GM21381 (cell line): ENCODE results near the gene GRAMD2A.

Source experiments
- ATAC-seq: cut with Tn5 transposase; IDR thresholded peaks from one replicate; pipeline ENCODE4 v1.9.1; 2021; ENCODE audit warnings: mild to moderate bottlenecking, moderate library complexity; ENCODE audit not compliant: unreplicated experiment

GRAMD2A gene

GRCh38 chr15:72220687-72221086, 23.1 kb upstream of the GRAMD2A start:
- no peak for ATAC-seq

- no peak for ATAC-seq
Observed at GRCh38 chr15:72217216-72217615, 19.6 kb upstream of the GRAMD2A start.

- no peak for ATAC-seq
Observed at GRCh38 chr15:72216079-72216478, 18.5 kb upstream of the GRAMD2A start.

GRCh38 chr15:72207558-72208085, 10.0 kb upstream of the GRAMD2A start:
- ATAC-seq = no peak

GRCh38 chr15:72206677-72207000, 9.1 kb upstream of the GRAMD2A start:
- no peak for ATAC-seq

GRCh38 chr15:72205896-72206676, 8.5 kb upstream of the GRAMD2A start:
- no peak for ATAC-seq

GRCh38 chr15:72205273-72205672, 7.7 kb upstream of the GRAMD2A start:
- no peak for ATAC-seq

GRCh38 chr15:72203507-72203837, 5.9 kb upstream of the GRAMD2A start:
- no peak for ATAC-seq

- no peak for ATAC-seq
Observed at GRCh38 chr15:72202801-72203506, 5.4 kb upstream of the GRAMD2A start.

- ATAC-seq = no peak
Observed at GRCh38 chr15:72202302-72202701, 4.7 kb upstream of the GRAMD2A start.

- ATAC-seq = no peak
Observed at GRCh38 chr15:72201391-72201921, 3.9 kb upstream of the GRAMD2A start.

- ATAC-seq = no peak
Observed at GRCh38 chr15:72200395-72201237, 3.0 kb upstream of the GRAMD2A start.

GRCh38 chr15:72199721-72200212, 2.2 kb upstream of the GRAMD2A start:
- ATAC-seq = no peak

- ATAC-seq = no peak
Observed at GRCh38 chr15:72199205-72199515, 1.6 kb upstream of the GRAMD2A start.

GRCh38 chr15:72198356-72199204, 993 bp upstream of the GRAMD2A start:
- ATAC-seq = no peak

- ATAC-seq = no peak
Observed at GRCh38 chr15:72197041-72197459, 537 bp downstream of the GRAMD2A start.

- ATAC-seq = no peak
Observed at GRCh38 chr15:72196409-72197040, 1.1 kb downstream of the GRAMD2A start.

- no peak for ATAC-seq
Observed at GRCh38 chr15:72195101-72195511, 2.5 kb downstream of the GRAMD2A start.

- ATAC-seq = no peak
Observed at GRCh38 chr15:72193836-72194396, 3.7 kb downstream of the GRAMD2A start.
